GM21717 (cell line): Measurements from ENCODE around the gene TRAF6.
"Not testable (repeated sequence)": the region's sequence is repeated elsewhere in the genome, so short reads cannot be mapped to it uniquely, and the experiment has no call there.

ENCODE experiments used
- ATAC-seq: cut with Tn5 transposase; IDR thresholded peaks from one replicate; pipeline ENCODE4 v1.9.1; 2021; ENCODE audit warnings: mild to moderate bottlenecking, moderate library complexity; ENCODE audit not compliant: unreplicated experiment

TRAF6 gene

DNA sequence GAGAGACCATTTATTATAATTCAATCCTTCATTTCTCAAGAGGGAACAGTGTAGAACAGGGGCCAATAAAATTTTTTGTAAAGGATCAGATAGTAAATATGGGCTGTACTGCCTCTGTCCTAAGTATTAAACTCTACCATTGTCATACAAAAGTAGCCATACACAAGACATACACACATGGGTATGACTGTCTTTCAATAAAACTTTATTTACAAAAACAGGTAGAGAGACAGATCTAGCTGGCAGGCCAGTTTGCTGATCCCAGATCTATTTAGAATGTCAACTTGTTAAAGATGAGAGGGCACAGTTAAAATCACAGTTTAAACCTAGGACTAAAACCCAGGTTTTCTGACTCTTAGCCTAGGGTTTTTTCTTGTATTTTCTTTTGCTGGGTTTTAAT, 16.7 kb downstream of the TRAF6 start:
- no peak for ATAC-seq

DNA sequence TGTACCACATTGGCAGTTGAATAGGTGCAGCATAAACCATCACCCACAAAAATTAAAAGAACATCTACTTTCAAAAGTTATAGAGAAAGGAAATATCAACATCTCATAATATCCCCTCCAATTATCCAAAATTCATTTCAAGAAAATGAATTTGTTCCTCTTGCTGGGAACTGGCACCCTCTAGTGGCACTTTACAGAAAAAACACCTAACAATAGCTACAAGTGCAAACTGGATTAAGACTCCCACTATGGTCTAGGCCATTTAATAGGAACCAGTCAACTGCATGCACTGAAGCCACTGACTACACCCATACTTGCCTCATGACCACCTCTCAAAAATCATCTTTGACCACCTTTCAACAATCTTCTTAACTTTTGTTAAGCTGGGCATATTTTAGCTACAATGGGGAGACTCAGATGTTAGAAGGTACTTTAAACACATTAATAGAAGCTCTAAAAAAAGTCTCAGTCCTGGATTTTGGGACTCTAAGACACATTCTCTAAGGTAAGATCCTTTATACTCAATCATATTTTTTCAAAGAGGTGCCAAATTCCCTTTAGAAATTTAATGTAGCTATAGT, 17.3 kb downstream of the TRAF6 start:
- ATAC-seq, result no peak

DNA sequence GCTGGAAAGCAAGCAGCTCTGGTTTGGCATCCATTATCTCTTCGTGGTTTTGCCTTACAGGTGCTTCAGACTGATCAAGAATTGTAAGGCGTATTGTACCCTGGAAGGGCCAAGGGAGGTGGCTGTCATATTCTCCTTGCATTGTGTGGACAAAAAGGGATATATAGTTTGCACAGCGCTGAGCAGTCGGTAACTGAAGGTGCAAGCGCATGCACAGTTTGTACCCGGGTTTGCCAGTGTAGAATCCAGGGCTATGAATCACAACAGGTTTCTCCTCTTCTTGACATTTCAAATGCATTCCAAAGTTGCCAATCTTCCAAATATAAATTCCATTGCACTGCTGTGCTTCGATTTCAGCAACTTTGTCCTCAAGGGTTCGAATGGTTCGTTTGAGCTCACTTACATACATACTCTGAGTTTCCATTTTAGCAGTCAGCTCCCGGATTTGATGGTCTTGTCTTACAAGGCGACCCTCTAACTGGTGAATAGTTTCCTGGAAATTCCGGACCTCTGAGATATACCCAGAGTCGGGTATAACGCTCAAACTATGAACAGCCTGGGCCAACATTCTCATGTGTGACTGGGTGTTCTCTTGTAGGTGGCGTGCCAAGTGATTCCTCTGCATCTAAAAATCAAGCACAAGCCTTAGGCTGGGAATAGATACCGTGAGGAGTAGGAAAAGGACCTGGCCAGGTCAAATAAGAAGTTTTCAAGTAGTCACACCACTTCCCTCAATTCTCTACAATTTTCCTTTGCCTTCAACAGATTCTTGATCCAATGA, 19.9 kb downstream of the TRAF6 start:
- ATAC-seq, result no peak

- ATAC-seq, result peak; percentile 69
Measured at GRCh38 chr11:36488096-36488495, 22.0 kb downstream of the TRAF6 start.

GRCh38 chr11:36487619-36488018, 22.5 kb downstream of the TRAF6 start:
- ATAC-seq, result no peak

- ATAC-seq, result no peak
Measured at GRCh38 chr11:36485298-36486002, 24.6 kb downstream of the TRAF6 start.

DNA sequence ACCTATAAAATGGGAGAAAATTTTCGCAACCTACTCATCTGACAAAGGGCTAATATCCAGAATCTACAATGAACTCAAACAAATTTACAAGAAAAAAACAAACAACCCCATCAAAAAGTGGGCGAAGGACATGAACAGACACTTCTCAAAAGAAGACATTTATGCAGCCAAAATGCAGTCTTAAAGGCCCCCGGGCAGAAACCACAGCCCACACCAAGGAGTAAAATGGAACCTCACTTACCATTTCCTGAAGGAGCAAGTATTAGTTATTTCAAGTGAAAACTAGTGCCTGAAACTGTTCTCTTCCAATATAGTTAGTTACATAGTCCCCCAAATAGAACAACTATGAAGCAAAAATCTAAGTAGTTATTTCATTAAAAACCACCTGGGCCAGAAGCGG, 27.0 kb downstream of the TRAF6 start:
- ATAC-seq, result not testable (repeated sequence)

GRCh38 chr11:36480833-36481232, 29.2 kb downstream of the TRAF6 start:
- no peak for ATAC-seq

DNA sequence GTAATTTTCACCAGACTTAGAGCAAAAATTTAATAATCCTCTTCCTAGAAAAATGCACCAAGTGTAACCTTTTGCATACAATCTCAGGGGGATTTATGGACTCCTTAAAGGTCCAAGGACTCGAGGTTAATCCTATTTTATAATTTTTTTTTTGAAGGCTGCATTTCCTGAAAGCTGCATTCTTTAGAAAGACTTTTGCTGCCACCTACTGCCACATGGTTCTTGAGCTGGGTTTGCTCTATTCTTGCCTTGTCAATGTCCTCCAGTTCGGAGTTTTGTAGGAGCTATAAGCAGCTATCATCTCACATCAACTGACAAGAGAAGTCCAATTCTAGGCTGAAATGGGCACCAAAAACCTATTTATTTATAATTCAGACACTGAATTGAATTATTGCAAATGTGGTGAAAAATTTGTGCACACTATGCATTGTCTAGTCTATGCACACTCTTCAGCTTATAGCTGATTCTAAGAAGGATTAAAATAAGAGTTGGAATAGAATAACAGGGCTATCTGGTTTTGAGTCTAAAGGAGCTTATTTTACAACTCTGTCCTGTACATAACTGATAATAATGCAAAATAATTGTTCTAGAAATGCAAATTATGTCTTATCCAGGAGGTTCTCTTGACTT, 31.3 kb downstream of the TRAF6 start:
- no peak for ATAC-seq

DNA sequence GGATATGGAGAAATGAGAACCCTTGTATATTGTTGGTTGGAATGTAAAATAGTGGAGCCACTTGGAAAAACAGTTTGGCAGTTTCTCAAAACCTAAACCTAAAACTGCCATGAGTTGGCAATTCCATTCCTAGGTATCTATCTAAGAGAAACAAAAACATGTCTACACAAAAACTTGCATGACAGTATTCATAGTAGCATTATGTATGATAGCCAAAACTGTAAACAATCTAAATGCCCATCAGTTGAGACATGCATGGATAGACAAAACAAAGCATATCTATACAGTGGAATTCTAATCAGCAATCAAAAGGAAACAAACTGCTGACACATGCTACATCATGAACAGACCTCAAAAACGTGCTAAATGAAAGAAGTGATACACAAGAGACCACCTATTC, 34.9 kb downstream of the TRAF6 start:
- ATAC-seq, result no peak

DNA sequence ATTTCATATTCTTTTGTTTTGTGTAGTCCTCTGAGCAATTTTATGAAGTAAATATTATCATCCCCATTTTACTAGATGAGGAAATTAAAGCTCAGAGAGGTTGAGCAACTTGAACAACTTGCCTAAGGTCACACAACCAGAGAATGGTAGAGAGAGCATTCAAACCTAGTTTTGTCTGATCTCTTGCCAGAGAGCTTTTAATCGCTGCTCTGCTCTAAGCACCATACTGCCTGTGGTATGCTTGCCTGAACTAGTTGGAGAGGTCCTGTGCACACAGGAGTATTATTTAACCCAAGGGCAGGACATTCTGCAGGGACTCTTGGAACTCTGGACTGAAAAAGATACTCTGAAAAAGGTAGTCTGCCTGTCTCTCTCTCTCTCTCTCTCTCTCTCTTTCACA, 38.5 kb downstream of the TRAF6 start:
- no peak for ATAC-seq

GRCh38 chr11:36469881-36470802, 39.9 kb downstream of the TRAF6 start:
- no peak for ATAC-seq

DNA sequence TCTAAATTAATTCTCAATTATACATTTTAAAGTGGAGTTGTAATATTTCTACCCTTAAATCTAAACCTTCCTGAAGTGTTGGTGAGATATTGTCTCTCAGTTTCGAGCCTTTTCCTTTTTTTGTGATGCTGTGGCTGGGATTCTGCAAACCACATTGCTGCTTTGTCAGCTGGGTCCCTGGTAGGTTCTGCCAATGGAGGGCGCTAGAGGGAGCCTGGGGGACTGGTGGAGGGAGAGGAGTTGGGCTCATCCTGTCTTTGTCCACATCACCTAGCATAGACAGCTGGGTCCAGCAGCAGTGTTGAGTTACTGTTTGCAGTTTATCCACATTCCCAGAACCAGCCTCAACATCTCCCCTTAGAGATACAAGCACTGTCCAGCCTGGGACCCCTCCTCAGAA, 41.0 kb downstream of the TRAF6 start:
- no peak for ATAC-seq

DNA sequence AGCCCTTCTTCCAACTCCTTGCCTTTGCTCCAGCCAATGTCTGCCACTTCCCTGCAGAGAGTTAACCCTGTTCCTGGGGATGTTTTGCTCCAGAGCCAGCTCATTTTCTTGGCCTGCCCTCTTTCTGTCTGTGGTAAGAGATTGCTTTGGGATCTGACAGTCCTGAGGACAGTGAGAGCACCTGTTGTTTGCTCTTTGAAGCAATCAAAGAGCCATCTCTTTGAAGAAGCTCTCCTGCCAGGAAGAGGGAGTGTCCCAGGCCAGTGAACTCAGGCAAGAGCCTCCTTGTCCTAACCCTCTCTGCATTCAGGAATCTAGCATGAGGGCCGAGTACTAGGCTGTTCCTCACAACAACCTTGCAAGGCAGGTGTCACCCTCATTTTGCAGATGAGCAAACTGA, 42.2 kb downstream of the TRAF6 start:
- no peak for ATAC-seq

- ATAC-seq, result no peak
Measured at GRCh38 chr11:36467012-36467411, 43.1 kb downstream of the TRAF6 start.

DNA sequence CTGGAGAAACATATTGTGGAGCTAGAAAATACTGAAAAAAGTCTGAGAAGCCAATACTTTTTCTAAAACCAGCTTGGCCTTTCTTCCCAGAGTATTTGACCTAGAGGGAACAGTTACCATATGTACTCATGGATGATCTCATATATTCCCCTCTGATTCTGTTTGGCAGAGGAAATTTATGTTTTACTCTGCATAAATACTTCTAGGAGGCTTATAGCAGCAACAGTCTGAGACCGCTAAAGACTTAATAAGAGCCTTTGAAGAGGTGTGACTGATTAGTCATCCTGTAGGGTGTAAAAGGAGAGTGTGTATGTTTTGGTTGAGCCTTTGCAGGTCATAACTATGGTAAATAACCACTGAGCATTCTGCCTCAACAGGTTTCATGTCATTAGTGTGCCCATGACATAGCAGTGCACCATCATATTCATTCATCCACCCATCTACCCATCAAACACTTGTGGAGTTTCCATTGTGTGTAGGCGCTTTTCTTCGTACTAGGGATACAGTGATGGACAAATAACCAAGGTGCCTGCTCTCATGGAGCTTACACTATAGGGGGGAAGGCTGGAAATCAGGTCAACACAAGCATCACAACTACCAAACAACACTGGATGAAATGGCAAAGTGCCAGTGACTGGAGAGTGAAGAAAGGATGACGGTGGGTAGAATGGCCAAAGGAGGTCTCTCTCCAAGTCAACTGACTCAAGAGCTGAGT, 44.5 kb downstream of the TRAF6 start:
- no peak for ATAC-seq

DNA sequence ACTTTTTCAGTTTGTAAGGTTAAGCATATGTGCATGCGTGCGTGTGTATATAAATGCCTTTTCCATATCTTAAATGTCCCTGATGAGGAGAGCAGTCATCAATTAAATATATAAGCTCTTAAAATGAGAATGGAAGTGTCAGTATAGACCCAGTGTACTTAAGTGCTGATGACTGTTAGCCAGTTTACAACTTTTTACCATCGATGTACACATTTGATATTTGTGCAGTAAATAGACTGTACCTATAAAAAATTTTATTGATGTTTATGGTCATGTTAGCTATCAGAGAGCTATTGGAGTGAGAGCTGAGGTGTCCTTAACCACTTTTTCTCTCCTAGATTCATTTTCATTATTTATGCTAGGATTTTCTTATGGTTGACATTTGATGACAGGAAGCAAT, 45.4 kb downstream of the TRAF6 start:
- ATAC-seq, result no peak

DNA sequence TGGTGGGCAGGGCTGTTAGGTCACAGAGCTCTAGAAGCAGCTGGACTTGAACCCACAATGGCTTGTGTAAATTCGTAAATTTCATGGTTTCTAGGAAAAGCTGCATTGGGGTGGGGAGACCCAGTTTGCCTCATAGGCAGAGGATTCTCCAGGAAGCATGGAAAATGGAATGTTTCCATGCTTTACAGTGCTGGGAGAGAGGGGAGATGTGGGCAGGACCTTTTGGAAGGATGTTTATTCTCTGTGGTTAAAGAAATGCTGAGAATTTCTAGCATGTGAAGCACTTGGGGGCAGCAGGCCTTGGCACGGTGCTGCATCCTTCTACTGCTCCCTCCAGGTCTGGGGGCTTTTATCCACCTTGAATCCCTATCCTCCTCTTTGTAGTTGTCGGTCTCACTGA, 46.3 kb downstream of the TRAF6 start:
- ATAC-seq, result no peak

GRCh38 chr11:36462321-36462720, 47.8 kb downstream of the TRAF6 start:
- ATAC-seq, result no peak

- ATAC-seq, result no peak
Measured at GRCh38 chr11:36460220-36460619, 49.9 kb downstream of the TRAF6 start.
